GM10248 (cell line): Measurements from ENCODE around the gene ADA.

ENCODE experiments used
- CTCF ChIA-PET: fragments of 300-600 bp; sonication (Branson Sonifier 250); formaldehyde crosslinking; extraction: SDS; loops from one replicate; lab custom pipeline; 2021; ENCODE audit warnings: antibody characterized with exemption; lab: Yijun Ruan, JAX
- POLR2A ChIA-PET: fragments of 350-650 bp; sonication (Branson Sonifier 250); formaldehyde crosslinking; extraction: SDS; loops from one replicate; lab custom pipeline; 2020; ENCODE audit warnings: antibody characterized with exemption; lab: Yijun Ruan, JAX
- DNase-seq: peaks from one replicate; pipeline ENCODE4 v3.0.0; 2012; ENCODE audit errors: extremely low spot score
- TF ChIP-seq, protein P1 (sequence below): IDR thresholded peaks from 2 replicates; pipeline ENCODE4 v1.5.1; 2012; ENCODE audit warnings: mild to moderate bottlenecking, low read depth; ENCODE audit errors: extremely low read depth, missing control alignments, control extremely low read depth

ADA gene

DNA sequence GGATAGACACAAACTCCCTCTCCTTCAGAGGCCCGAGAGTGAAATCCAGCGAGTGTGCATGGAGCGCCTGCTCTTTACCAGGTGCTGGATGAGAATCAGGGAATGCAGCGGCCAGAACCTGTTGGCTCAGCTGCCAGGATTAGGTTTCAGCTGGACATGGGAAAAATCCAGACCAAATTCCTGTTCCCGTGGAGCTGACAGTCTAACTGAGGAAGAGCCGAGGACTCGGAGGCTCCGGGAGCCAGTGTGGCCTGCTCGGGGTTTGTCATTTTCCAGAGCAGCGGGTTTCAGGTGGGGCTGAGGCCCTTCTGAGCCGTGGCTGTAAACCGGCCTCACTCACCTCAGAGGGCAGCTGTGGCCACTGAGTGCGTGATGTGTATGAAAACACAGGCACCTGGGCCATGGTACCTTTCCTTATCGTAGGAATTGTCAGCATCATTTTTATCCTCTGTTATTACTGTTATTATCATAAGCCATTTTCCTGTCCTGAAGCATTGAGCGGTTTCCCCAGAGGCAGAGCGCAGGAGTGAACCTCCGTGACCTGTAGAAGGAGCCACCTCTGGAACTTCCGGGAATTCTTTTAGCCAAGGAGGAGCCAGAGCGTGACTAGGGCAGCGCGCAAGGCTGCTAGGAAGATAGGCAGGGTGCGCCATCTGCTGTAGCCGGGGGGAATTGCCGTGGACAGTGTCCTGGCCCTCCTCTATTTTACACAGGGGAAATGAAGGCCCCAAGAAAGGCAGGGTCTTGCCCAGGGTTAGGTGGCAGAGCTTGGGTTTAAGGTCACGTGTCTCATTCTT is 41.8 kb downstream of the ADA start:
- TF ChIP-seq, protein P1, sequence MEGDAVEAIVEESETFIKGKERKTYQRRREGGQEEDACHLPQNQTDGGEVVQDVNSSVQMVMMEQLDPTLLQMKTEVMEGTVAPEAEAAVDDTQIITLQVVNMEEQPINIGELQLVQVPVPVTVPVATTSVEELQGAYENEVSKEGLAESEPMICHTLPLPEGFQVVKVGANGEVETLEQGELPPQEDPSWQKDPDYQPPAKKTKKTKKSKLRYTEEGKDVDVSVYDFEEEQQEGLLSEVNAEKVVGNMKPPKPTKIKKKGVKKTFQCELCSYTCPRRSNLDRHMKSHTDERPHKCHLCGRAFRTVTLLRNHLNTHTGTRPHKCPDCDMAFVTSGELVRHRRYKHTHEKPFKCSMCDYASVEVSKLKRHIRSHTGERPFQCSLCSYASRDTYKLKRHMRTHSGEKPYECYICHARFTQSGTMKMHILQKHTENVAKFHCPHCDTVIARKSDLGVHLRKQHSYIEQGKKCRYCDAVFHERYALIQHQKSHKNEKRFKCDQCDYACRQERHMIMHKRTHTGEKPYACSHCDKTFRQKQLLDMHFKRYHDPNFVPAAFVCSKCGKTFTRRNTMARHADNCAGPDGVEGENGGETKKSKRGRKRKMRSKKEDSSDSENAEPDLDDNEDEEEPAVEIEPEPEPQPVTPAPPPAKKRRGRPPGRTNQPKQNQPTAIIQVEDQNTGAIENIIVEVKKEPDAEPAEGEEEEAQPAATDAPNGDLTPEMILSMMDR: peak; percentile 95
- DNase-seq: peak; percentile 82
- ChIA-PET CTCF (interaction anchor here (0.7 to 4.1 kb wide), 55 partner anchors 9 to 394 kb away, joined by 3 to 65 read pairs (median 4); partner anchors contain the start of genes FITM2 and SERINC3), POLR2A (interaction anchor here (1.7 kb wide), 1 partner anchor 24 kb away, joined by 4 read pairs; no protein-coding TSS in a partner anchor)

- no peak for DNase-seq
- TF ChIP-seq, protein P1: no peak
- ChIA-PET POLR2A (interaction anchor here (1.7 kb wide), 1 partner anchor 23 kb away, joined by 4 read pairs; no protein-coding TSS in a partner anchor), CTCF (interaction anchor here (0.9 to 4.1 kb wide), 27 partner anchors 9 to 394 kb away, joined by 3 to 65 read pairs (median 13); partner anchors contain the start of gene SERINC3)
Measured at GRCh38 chr20:44609006-44609515, 42.4 kb downstream of the ADA start.

- ChIA-PET POLR2A (no interaction called here), CTCF (interaction anchor here (4.1 kb wide), 1 partner anchor 7 kb away, joined by 65 read pairs; no protein-coding TSS in a partner anchor)
- TF ChIP-seq, protein P1: no peak
- DNase-seq: no peak
Measured at GRCh38 chr20:44606725-44607441, 44.6 kb downstream of the ADA start.

- CTCF ChIA-PET: interaction anchor here (1.0 to 2.8 kb wide), 12 partner anchors 9 to 215 kb away, joined by 3 to 13 read pairs (median 4); partner anchors contain the start of gene TTPAL
- TF ChIP-seq, protein P1: peak; percentile 10
- POLR2A ChIA-PET: interaction anchor here (0.6 kb wide), 1 partner anchor 21 kb away, joined by 4 read pairs; the partner anchor contains the start of gene PKIG
Measured at GRCh38 chr20:44603327-44603726, 48.2 kb downstream of the ADA start.

DNA sequence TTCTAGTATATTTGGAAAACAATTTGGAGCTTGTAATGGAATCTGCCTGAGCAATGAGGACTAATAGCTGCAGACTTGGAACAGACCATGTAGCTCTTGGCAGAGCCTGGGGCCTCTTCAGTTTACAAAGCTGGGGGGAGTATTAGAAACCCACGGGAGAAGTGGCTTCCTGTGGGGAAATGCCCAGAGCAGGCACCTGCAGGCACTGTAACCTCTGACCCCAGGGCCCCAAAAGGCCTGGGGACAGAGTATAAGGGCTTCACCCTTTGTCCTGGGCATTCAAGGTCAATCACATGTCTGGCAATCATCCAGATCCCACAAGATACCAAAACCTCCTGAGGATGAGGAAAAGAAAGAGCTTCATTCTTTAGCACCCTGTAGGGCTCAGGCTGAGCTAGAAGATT is 49.7 kb downstream of the ADA start:
- TF ChIP-seq, protein P1: no peak
- CTCF ChIA-PET: interaction anchor here (1.7 to 6.0 kb wide), 4 partner anchors 7 to 26 kb away, joined by 5 to 65 read pairs (median 7); no protein-coding TSS in a partner anchor
- no peak for DNase-seq
- POLR2A ChIA-PET: no interaction called here

More at GRCh38 chr20:44603327-44603726, 48.2 kb downstream of the ADA start:
- DNase-seq: no peak
